ENCODE results near the gene ABLIM3.
A peak's percentile ranks its signal among the peaks of the same experiment; 100 is the strongest.

Gene ABLIM3

DNA sequence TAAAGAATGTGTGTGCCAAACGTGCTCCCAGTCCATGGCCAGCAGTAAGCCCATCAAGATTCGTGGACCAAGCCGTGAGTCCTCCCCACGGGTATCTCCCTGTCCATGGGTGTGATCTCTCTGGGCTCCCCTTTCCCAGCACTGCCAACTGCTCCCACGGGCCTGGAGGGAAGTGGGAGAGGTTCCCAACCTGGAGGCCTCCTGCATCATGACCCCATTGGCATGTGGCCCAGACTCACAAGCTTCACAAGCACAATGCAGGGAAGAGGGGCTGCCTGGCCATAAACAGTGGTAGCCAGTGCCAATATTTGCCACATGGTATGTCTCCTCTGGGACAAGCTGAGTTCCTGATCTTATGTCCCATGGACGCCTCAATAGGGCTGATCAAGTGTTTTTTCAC, 59.1 kb downstream of the ABLIM3 start:
- Histone ChIP-seq H3K9ac (ENCODE audit: low read length in 5 of 5) (no peak overlapping the region), H3K36me3 (ENCODE audit: control insufficient read depth in 5 of 5, insufficient read depth in 5 of 5, low read length in 5 of 5) (peaks cover 3 to 68% (median 64%) of the 10 kb centered on the region in 5 donors), H3K4me1 (ENCODE audit: control insufficient read depth in 5 of 5, insufficient read depth in 5 of 5, low read length in 5 of 5) (peaks cover 4 to 77% (median 15%) of the 10 kb centered on the region in 5 donors), H3K9me3 (ENCODE audit: control insufficient read depth in 5 of 5, low read length in 5 of 5) (no peaks in the 10 kb centered on the region), H3K27me3 (ENCODE audit: control insufficient read depth in 5 of 5, insufficient read depth in 4 of 5, low read length in 5 of 5) (no peaks in the 10 kb centered on the region), H3K4me3 (ENCODE audit: low read depth in 1 of 5, low read length in 5 of 5) (no peak overlapping the region), H3K27ac (ENCODE audit: low read depth, low read length) (peak overlapping the region; percentile 7)

DNA sequence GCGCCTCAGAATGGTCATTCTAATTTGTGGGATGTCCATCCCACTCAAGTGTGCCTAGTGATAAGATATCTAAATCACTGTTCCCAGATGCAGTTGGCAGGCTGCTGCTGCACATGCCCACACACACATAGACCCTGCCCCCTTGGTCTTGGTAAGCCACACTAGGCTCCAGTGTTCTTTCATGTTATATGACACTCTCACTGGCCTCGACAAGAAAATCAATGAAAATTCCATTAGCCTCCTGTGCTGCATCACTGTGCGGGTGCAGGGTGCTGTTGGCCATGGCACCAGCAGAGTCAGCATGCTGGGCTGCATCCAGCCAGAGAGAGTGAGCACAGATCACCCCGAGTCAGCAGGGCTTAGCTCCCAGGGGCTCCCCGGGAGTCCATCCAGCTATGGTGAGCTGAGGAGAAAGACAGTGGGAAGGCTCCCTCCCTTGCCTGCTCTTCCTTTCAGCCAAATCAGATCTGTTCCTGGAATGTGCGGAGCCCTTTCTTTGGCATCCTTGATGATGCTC, 59.9 kb downstream of the ABLIM3 start:
- Histone ChIP-seq H3K4me3 (ENCODE audit: low read depth in 1 of 5, low read length in 5 of 5) (no peak overlapping the region), H3K9me3 (ENCODE audit: control insufficient read depth in 5 of 5, low read length in 5 of 5) (no peaks in the 10 kb centered on the region), H3K4me1 (ENCODE audit: control insufficient read depth in 5 of 5, insufficient read depth in 5 of 5, low read length in 5 of 5) (peaks cover 8 to 79% (median 19%) of the 10 kb centered on the region in 5 donors), H3K27me3 (ENCODE audit: control insufficient read depth in 5 of 5, insufficient read depth in 4 of 5, low read length in 5 of 5) (no peaks in the 10 kb centered on the region), H3K9ac (ENCODE audit: low read length in 5 of 5) (no peak overlapping the region), H3K27ac (ENCODE audit: low read depth, low read length) (no peak overlapping the region), H3K36me3 (ENCODE audit: control insufficient read depth in 5 of 5, insufficient read depth in 5 of 5, low read length in 5 of 5) (peaks cover 3 to 68% (median 63%) of the 10 kb centered on the region in 5 donors)

DNA sequence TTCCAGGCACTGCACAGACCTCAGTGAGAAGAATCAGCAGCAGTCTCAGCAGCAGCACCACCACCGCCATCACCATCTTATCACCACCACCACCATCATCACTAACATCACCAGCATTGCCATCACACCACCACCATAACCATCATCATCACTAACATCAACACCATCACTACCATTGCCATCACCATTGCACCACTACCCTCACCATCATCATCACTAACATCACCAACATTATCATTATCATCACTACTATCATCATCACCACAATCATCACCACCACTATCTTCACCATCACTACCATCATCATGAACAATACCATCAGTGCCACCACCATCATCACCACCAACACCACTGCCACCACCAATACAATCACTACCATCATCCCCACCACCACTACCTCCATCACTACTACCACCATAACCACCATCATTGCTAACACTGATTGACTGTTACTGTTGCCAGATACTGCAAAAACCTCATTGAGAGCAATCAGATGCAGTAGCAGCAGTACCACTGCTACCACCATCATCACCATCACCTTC, 61.7 kb downstream of the ABLIM3 start:
- Histone ChIP-seq H3K27ac (ENCODE audit: low read depth, low read length) (no peak overlapping the region), H3K9ac (ENCODE audit: low read length in 5 of 5) (no peak overlapping the region), H3K36me3 (ENCODE audit: control insufficient read depth in 5 of 5, insufficient read depth in 5 of 5, low read length in 5 of 5) (peaks cover 3 to 75% (median 66%) of the 10 kb centered on the region in 5 donors), H3K9me3 (ENCODE audit: control insufficient read depth in 5 of 5, low read length in 5 of 5) (no peaks in the 10 kb centered on the region), H3K4me1 (ENCODE audit: control insufficient read depth in 5 of 5, insufficient read depth in 5 of 5, low read length in 5 of 5) (peaks cover 3 to 78% (median 24%) of the 10 kb centered on the region in 5 donors), H3K27me3 (ENCODE audit: control insufficient read depth in 5 of 5, insufficient read depth in 4 of 5, low read length in 5 of 5) (no peaks in the 10 kb centered on the region), H3K4me3 (ENCODE audit: low read depth in 1 of 5, low read length in 5 of 5) (no peak overlapping the region)

DNA sequence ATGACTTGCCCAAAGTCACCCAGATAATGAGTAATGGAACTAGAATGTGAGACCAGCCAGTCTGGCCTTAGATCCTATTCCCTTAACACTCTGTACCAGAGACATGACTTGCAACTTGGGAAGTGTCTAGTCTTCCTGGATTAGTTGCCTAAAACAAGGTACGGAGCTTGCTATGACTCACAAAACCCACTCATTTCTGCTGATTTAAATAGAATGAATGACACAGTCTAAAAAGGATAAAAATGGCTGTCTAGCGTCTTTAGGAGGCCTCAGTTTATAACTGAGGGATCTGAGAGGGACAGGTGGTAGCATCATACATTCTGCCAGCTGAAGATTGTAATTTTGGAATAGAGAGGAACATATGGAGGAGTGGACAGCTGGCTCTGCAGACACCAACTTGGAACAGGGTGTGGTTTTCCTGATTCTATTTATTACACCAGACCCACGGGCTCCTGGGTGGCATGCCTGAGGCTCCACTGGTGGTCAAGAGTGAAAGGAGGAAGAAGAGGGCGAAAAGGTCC, 62.7 kb downstream of the ABLIM3 start:
- peaks cover 3 to 71% (median 65%) of the 10 kb centered on the region in 5 donors for H3K36me3 ChIP-seq (ENCODE audit: control insufficient read depth in 5 of 5, insufficient read depth in 5 of 5, low read length in 5 of 5)
- H3K27me3 ChIP-seq (ENCODE audit: control insufficient read depth in 5 of 5, insufficient read depth in 4 of 5, low read length in 5 of 5): no peaks in the 10 kb centered on the region
- no peak overlapping the region for H3K9ac ChIP-seq (ENCODE audit: low read length in 5 of 5)
- H3K4me1 ChIP-seq (ENCODE audit: control insufficient read depth in 5 of 5, insufficient read depth in 5 of 5, low read length in 5 of 5): peaks cover 3 to 77% (median 24%) of the 10 kb centered on the region in 5 donors
- no peaks in the 10 kb centered on the region for H3K9me3 ChIP-seq (ENCODE audit: control insufficient read depth in 5 of 5, low read length in 5 of 5)
- H3K4me3 ChIP-seq (ENCODE audit: low read depth in 1 of 5, low read length in 5 of 5): no peak overlapping the region
- H3K27ac ChIP-seq (ENCODE audit: low read depth, low read length): no peak overlapping the region

DNA sequence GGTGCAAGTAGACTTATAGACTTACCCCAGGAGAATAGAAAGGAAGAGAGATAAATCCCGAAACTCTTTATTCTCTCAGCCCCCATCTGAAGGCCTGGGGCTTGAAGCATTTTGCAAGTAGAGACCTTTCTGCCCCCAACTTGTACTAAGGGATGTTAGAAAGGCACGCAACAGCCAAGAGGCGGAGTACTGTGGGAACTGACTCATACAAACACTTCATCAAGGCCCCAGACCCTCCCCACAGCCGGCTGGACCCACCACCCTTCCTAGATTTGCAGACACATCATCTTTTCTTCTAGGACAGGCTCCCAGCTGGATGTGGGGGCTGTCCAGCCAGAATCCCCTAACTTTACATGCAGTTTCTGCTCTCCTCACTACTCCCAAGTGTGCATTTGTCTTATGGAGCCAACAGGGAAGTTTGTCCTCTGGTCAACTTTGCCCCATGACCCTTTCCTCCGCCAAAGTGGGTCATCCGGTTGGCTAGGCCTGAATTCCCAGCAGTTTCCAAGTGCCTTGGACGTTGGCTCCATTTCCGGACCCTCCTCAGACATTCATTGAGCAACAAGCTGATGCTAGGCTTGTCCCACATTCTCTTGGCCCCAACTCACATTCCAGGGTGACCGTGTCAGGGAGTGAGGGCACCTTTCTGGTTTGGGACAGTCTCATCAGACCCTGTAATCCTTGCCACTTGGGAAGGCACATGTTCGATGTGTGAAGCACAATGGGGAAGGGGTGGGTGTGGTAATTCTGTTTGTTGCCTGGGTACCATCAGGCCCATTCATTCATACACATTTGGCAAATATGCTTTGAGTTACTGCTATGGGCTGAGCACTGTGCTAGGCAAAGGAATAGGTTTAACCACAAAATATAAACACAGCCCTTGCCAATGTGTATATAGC, 64.6 kb downstream of the ABLIM3 start:
- Histone ChIP-seq H3K27me3 (ENCODE audit: control insufficient read depth in 5 of 5, insufficient read depth in 4 of 5, low read length in 5 of 5) (no peaks in the 10 kb centered on the region), H3K36me3 (ENCODE audit: control insufficient read depth in 5 of 5, insufficient read depth in 5 of 5, low read length in 5 of 5) (peaks cover 3 to 70% (median 64%) of the 10 kb centered on the region in 5 donors), H3K9me3 (ENCODE audit: control insufficient read depth in 5 of 5, low read length in 5 of 5) (no peaks in the 10 kb centered on the region), H3K9ac (ENCODE audit: low read length in 5 of 5) (no peak overlapping the region), H3K27ac (ENCODE audit: low read depth, low read length) (peak overlapping the region; percentile 24), H3K4me3 (ENCODE audit: low read depth in 1 of 5, low read length in 5 of 5) (no peak overlapping the region), H3K4me1 (ENCODE audit: control insufficient read depth in 5 of 5, insufficient read depth in 5 of 5, low read length in 5 of 5) (peaks cover 3 to 60% (median 24%) of the 10 kb centered on the region in 5 donors)

DNA sequence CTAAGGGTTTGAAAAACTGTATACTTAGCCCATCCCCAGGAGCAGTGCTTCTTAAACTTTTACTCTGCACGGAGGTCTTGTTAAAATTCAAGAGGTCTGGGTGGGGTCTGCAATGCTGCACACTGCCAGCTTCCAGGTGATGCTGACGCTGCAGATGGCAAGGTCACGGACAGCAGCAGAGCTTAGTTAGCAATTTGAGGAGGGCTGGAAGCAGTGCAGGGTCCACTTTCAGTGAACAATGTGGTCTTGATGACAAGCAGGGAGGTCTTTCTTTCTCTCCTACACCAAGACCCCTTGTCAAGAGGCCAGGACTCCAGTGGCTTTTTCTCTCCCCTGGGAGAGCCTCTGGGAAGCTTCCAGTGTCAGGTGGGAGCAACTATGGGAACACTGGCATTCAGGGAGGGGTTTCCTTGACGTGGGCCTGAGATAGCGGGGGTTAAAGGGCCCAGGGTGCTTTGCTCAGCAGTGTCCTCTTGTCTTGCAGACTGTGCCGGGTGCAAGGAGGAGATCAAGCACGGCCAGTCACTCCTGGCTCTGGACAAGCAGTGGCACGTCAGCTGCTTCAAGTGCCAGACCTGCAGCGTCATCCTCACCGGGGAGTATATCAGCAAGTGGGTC, 65.3 kb downstream of the ABLIM3 start:
- Histone ChIP-seq H3K9ac (ENCODE audit: low read length in 5 of 5) (no peak overlapping the region), H3K36me3 (ENCODE audit: control insufficient read depth in 5 of 5, insufficient read depth in 5 of 5, low read length in 5 of 5) (peaks cover 3 to 69% (median 62%) of the 10 kb centered on the region in 5 donors), H3K27ac (ENCODE audit: low read depth, low read length) (peak overlapping the region; percentile 24), H3K4me3 (ENCODE audit: low read depth in 1 of 5, low read length in 5 of 5) (no peak overlapping the region), H3K27me3 (ENCODE audit: control insufficient read depth in 5 of 5, insufficient read depth in 4 of 5, low read length in 5 of 5) (no peaks in the 10 kb centered on the region), H3K4me1 (ENCODE audit: control insufficient read depth in 5 of 5, insufficient read depth in 5 of 5, low read length in 5 of 5) (peaks cover 3 to 58% (median 24%) of the 10 kb centered on the region in 5 donors), H3K9me3 (ENCODE audit: control insufficient read depth in 5 of 5, low read length in 5 of 5) (no peaks in the 10 kb centered on the region)

DNA sequence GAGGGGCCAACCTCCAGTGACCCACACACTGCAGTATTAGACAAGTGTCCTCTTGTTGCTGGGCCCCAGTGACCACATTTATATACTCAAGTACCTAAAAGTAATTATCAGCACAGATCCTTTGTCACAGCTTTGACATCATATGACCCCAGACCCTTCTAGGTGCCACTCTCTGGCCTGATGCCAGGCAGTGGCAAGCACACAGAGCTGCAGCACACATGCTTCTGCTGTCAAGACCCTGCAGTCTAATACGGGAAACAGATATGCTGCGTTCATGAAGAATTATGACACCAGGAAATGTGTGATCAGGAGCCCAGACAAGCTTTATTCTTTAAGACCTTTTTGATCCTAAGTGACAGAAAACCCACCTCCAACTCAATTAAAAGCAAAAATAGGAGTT, 66.5 kb downstream of the ABLIM3 start:
- H3K9me3 ChIP-seq (ENCODE audit: control insufficient read depth in 5 of 5, low read length in 5 of 5): no peaks in the 10 kb centered on the region
- no peak overlapping the region for H3K27ac ChIP-seq (ENCODE audit: low read depth, low read length)
- no peaks in the 10 kb centered on the region for H3K27me3 ChIP-seq (ENCODE audit: control insufficient read depth in 5 of 5, insufficient read depth in 4 of 5, low read length in 5 of 5)
- H3K4me1 ChIP-seq (ENCODE audit: control insufficient read depth in 5 of 5, insufficient read depth in 5 of 5, low read length in 5 of 5): peaks cover 3 to 68% (median 24%) of the 10 kb centered on the region in 5 donors
- peaks cover 0 to 67% (median 54%) of the 10 kb centered on the region in 5 donors for H3K36me3 ChIP-seq (ENCODE audit: control insufficient read depth in 5 of 5, insufficient read depth in 5 of 5, low read length in 5 of 5)
- H3K9ac ChIP-seq (ENCODE audit: low read length in 5 of 5): no peak overlapping the region
- H3K4me3 ChIP-seq (ENCODE audit: low read depth in 1 of 5, low read length in 5 of 5): no peak overlapping the region

DNA sequence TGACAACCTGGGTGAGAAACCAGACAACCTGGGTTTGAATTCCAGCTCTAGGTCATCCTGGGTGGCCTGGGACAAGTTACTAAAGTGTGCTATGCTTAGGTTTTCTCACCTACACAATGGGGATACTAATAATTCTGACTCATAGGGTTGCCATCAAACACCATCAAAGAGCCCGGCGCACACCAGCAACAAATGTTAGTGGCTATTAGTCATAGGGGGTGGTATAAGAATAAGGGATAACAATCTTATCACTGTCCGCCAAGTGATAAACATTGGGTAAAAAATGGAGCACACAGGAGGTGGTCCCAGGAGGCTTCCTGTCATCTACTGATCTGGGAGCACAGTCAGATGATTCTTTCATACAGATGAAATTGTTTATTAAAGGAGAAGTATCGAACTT, 68.9 kb downstream of the ABLIM3 start:
- Histone ChIP-seq H3K36me3 (ENCODE audit: control insufficient read depth in 5 of 5, insufficient read depth in 5 of 5, low read length in 5 of 5) (peaks cover 0 to 62% (median 45%) of the 10 kb centered on the region in 5 donors), H3K27me3 (ENCODE audit: control insufficient read depth in 5 of 5, insufficient read depth in 4 of 5, low read length in 5 of 5) (no peaks in the 10 kb centered on the region), H3K9ac (ENCODE audit: low read length in 5 of 5) (no peak overlapping the region), H3K9me3 (ENCODE audit: control insufficient read depth in 5 of 5, low read length in 5 of 5) (no peaks in the 10 kb centered on the region), H3K4me3 (ENCODE audit: low read depth in 1 of 5, low read length in 5 of 5) (no peak overlapping the region), H3K4me1 (ENCODE audit: control insufficient read depth in 5 of 5, insufficient read depth in 5 of 5, low read length in 5 of 5) (peaks cover 5 to 62% (median 15%) of the 10 kb centered on the region in 5 donors), H3K27ac (ENCODE audit: low read depth, low read length) (no peak overlapping the region)

DNA sequence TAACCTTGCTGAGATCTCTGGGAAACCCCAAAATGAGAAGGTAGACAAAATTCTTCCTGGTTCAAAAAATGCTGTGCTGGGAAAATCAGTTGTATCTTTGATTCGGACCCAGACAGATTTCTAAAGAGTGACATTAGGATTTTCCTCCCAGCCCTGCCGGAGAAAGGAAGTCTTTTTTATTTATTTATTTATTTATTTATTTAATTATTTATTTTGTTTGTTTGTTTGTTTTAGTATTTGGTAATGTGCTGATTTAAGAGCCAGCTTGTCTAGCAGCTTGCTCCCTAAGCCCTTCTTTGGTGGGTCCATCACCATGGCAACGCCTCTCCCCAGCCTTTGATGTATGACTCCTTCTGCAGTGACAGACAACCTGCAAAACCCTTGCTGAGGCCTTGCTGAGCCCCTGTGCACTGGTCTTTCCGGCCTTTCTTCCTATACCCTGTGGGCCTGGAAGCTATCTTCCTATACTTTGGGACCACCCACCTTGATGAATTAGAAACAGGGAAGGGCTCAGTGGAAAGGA, 69.7 kb downstream of the ABLIM3 start:
- no peak overlapping the region for H3K27ac ChIP-seq (ENCODE audit: low read depth, low read length)
- no peaks in the 10 kb centered on the region for H3K9me3 ChIP-seq (ENCODE audit: control insufficient read depth in 5 of 5, low read length in 5 of 5)
- H3K4me1 ChIP-seq (ENCODE audit: control insufficient read depth in 5 of 5, insufficient read depth in 5 of 5, low read length in 5 of 5): peaks cover 3 to 62% (median 14%) of the 10 kb centered on the region in 5 donors
- H3K9ac ChIP-seq (ENCODE audit: low read length in 5 of 5): no peak overlapping the region
- peaks cover 0 to 68% (median 45%) of the 10 kb centered on the region in 5 donors for H3K36me3 ChIP-seq (ENCODE audit: control insufficient read depth in 5 of 5, insufficient read depth in 5 of 5, low read length in 5 of 5)
- no peaks in the 10 kb centered on the region for H3K27me3 ChIP-seq (ENCODE audit: control insufficient read depth in 5 of 5, insufficient read depth in 4 of 5, low read length in 5 of 5)
- no peak overlapping the region for H3K4me3 ChIP-seq (ENCODE audit: low read depth in 1 of 5, low read length in 5 of 5)
